GM12865 (cell line): ENCODE measurements around the gene AFF2.

ENCODE experiments used
- DNase-seq: peaks from one replicate; pipeline ENCODE4 v3.0.0; 2010; ENCODE audit warnings: low read depth
- H3K4me3 ChIP-seq: 2 replicates; pipeline ENCODE4 v1.5.1; 2011; ENCODE audit warnings: mild to moderate bottlenecking, low read depth, low read length, control low read depth
- TF ChIP-seq, protein P1 (sequence below): IDR thresholded peaks from 2 replicates; pipeline ENCODE4 v1.5.1; 2011; ENCODE audit warnings: low read length, control low read depth, low read depth, inconsistent platforms; ENCODE audit not compliant: insufficient read depth; ENCODE audit errors: missing control alignments

The AFF2 gene

DNA sequence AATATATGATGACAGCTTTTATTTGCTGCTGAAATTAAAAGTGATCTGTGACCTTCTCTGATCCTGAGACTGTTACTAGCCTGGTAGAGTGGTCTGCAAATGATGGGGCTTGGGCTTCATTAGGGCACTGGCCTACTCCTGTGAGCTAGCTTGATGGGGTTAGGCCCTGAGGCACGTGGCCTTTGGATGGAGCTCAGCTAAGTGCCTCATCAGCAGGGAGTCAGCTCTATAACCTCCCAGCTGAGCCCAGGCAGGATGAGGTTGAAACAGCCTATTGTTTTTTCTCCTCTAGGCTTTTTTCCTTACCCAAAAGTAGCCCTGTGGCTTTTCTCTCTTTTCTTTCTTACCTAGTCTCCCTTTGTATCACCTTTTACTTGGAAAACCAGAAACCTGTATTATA, 92.2 kb downstream of the AFF2 start:
- TF ChIP-seq, protein P1, sequence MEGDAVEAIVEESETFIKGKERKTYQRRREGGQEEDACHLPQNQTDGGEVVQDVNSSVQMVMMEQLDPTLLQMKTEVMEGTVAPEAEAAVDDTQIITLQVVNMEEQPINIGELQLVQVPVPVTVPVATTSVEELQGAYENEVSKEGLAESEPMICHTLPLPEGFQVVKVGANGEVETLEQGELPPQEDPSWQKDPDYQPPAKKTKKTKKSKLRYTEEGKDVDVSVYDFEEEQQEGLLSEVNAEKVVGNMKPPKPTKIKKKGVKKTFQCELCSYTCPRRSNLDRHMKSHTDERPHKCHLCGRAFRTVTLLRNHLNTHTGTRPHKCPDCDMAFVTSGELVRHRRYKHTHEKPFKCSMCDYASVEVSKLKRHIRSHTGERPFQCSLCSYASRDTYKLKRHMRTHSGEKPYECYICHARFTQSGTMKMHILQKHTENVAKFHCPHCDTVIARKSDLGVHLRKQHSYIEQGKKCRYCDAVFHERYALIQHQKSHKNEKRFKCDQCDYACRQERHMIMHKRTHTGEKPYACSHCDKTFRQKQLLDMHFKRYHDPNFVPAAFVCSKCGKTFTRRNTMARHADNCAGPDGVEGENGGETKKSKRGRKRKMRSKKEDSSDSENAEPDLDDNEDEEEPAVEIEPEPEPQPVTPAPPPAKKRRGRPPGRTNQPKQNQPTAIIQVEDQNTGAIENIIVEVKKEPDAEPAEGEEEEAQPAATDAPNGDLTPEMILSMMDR = no peak
- DNase-seq = no peak
- H3K4me3 ChIP-seq = no peak overlapping the region

- no peak overlapping the region for H3K4me3 ChIP-seq
- no peak for DNase-seq
- TF ChIP-seq, protein P1 = no peak
Measured at GRCh38 chrX:148593146-148593545, 92.7 kb downstream of the AFF2 start.

GRCh38 chrX:148593987-148594386, 93.6 kb downstream of the AFF2 start:
- TF ChIP-seq, protein P1 = no peak
- DNase-seq = no peak
- H3K4me3 ChIP-seq = no peak overlapping the region

DNA sequence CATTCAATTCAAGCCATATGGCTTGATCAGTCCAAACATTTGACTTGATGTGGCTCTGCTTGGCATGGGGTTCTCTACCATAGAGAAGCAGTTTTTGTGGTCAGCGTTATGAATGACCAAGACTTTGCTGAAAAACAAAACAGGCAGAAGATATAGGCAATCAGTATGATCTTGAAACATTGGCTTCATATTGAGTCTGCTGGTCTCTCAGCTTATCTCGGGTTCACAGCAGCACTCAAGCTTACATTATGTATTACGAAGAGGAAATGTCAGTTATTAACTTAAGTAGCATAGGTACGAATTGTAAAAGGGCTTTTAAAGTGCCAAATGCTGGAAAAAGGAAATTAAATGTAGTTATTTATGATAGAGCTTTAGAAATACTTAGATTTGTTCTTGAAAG, 99.0 kb downstream of the AFF2 start:
- DNase-seq = no peak
- TF ChIP-seq, protein P1 = no peak
- H3K4me3 ChIP-seq = no peak overlapping the region

DNA sequence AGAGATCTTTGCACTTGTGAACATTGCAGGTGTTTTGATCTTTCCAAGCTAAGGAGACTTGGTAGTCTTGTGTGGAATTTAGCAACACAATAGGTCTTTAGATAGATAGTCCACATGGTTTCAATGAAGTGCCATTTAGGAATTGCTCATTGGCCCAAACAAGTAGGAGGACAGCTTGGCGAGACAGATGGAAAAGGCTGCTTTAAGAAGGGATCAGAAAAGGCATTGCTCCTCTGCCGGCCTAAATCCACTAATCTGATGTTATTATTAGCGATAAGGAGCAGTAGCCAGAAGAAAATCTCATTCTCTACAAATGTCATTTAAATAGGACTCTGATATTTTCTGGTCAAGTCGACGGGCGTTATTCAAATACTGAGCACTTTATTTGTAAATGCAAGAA, 99.7 kb downstream of the AFF2 start:
- H3K4me3 ChIP-seq = no peak overlapping the region
- no peak for DNase-seq
- TF ChIP-seq, protein P1 = no peak

DNA sequence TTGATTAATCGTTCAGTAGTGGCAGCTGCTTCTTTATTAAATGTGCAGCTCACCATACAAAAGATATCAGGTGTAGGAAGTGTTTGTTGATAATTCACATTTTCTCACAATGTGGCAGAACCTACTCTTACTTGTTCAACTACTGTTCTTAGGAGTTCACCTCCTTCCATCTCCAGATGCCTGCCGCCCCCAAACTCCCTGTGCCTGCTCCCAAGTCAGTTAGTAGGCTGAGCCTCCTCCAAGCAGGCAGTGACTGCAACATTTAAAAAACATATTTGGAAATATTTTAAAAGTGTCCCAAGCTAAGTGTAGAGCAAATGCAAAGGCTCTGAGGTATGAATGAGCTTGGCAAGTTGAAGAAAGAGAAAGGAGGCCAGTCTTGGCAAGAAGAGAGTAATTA, 100.2 kb downstream of the AFF2 start:
- DNase-seq = no peak
- no peak overlapping the region for H3K4me3 ChIP-seq
- TF ChIP-seq, protein P1 = no peak

DNA sequence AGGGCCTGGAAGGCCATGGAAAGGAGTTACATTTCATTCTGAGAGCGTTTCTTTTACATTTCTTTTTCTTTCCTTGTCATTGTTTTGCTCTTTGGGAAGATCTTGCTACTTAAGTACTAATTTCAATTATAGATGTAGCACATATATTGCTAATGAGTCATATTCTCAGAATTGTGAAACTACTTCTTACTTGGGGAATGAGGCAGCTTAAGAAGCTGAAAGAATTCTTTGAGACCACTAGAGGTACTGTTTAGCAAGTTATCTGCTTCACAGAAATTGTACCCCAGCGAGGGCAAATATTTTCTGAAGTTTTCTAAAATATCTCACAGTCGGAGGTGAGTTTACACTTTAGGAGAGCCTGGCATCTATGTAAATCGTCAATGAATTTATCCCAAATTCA, 100.6 kb downstream of the AFF2 start:
- no peak for DNase-seq
- no peak overlapping the region for H3K4me3 ChIP-seq
- TF ChIP-seq, protein P1 = no peak
